GM12878 (cell line): ENCODE data around the gene LAMB1. TPM values are rescaled to one million over a fixed set of nuclear protein-coding genes. Genes with fewer than 3 reads are reported as not detected.

Experiments
- ATAC-seq: fragments of 200-7000 bp; cut with Tn5 transposase; 3 replicates; pipeline ENCODE4 v1.9.1; 2020; ENCODE audit warnings: mild to moderate bottlenecking, moderate library complexity
- BruUV-seq: library from RNA; stranded (reverse); fragments of 400-500 nt; replicated peaks from 2 replicates; lab custom pipeline; 2021; lab: Mats Ljungman, UMichigan
- CTCF ChIA-PET: fragments of 300-600 bp; sonication (Branson Sonifier 250); formaldehyde crosslinking; extraction: SDS; loops from one replicate; lab custom pipeline; 2021; ENCODE audit warnings: inconsistent platforms; lab: Yijun Ruan, JAX
- POLR2A ChIA-PET: fragments of 350-600 bp; formaldehyde crosslinking; extraction: SDS; loops from one replicate; lab custom pipeline; 2021; ENCODE audit warnings: inconsistent platforms; lab: Charles Lee
- RAD21 ChIA-PET: fragments of 300-600 bp; sonication (Branson Sonifier 250); formaldehyde crosslinking; loops from one replicate; lab custom pipeline; 2023; ENCODE audit warnings: antibody characterized with exemption; ENCODE audit not compliant: unreplicated experiment; lab: Charles Lee
- SMC1A ChIA-PET: fragments of 300-600 bp; sonication (Branson Sonifier 250); formaldehyde crosslinking; loops from one replicate; lab custom pipeline; 2023; ENCODE audit not compliant: unreplicated experiment, uncharacterized antibody; lab: Charles Lee
- DNase-seq: peaks from one replicate; pipeline ENCODE4 v3.0.0-alpha.2; 2011; ENCODE audit warnings: low read depth, low spot score
- FAIRE-seq: peaks from 3 replicates; lab custom pipeline; 2011; peaks lifted over from hg19 to GRCh38; lab: Jason Lieb, UNC
- H2AFZ ChIP-seq: 2 replicates; pipeline ENCODE4 v1.6.0; 2011; ENCODE audit warnings: low read depth, low read length, control low read depth; ENCODE audit not compliant: control insufficient read depth
- H3K27ac ChIP-seq: 2 replicates; pipeline ENCODE4 v1.5.1; 2011; ENCODE audit warnings: control low read depth; ENCODE audit not compliant: control insufficient read depth, insufficient read depth
- H3K27me3 ChIP-seq, 2 experiments: replicated peaks in 1 of 2; 2 replicates each; pipeline versions ENCODE4 v1.6.0 to v1.6.1; 2011; ENCODE audit warnings: low read length in 1 of 2; ENCODE audit not compliant: control insufficient read depth in 2 of 2, insufficient read depth in 2 of 2
- H3K36me3 ChIP-seq, 2 experiments: 2 replicates each; pipeline ENCODE4 v1.5.1; 2011; ENCODE audit warnings: low read length in 1 of 2; ENCODE audit not compliant: control insufficient read depth in 2 of 2, insufficient read depth in 2 of 2
- H3K4me1 ChIP-seq: 2 replicates; pipeline ENCODE4 v1.6.1; 2011; ENCODE audit warnings: mild to moderate bottlenecking, low read length, moderate library complexity, mixed read lengths; ENCODE audit not compliant: control insufficient read depth, insufficient read depth
- H3K4me2 ChIP-seq: 2 replicates; pipeline ENCODE4 v1.6.0; 2011; ENCODE audit warnings: control low read depth; ENCODE audit not compliant: control insufficient read depth, insufficient read depth
- H3K4me3 ChIP-seq: fragments of 200-600 bp; sonication (generic); 2 replicates; pipeline ENCODE4 v1.5.1; 2016
- H3K79me2 ChIP-seq: 2 replicates; pipeline ENCODE4 v1.6.0; 2011; ENCODE audit warnings: low read length; ENCODE audit not compliant: control insufficient read depth, insufficient read depth
- H3K9ac ChIP-seq: 2 replicates; pipeline ENCODE4 v1.8.0; 2011; ENCODE audit warnings: low read length, control low read depth, mixed read lengths; ENCODE audit not compliant: control insufficient read depth, insufficient read depth
- H3K9me3 ChIP-seq: replicated peaks from 3 replicates; pipeline ENCODE4 v1.5.1; 2011; ENCODE audit warnings: mild to moderate bottlenecking, low read length; ENCODE audit not compliant: control insufficient read depth, insufficient read depth
- H4K20me1 ChIP-seq: 2 replicates; pipeline ENCODE4 v1.6.0; 2011; ENCODE audit not compliant: control insufficient read depth, insufficient read depth
- ESRRA ChIP-seq: IDR thresholded peaks from 2 replicates; pipeline ENCODE4 v1.6.1; 2012; ENCODE audit warnings: mild to moderate bottlenecking, low read length, improper control_type of control experiment
- SUPT20H ChIP-seq: IDR thresholded peaks from 2 replicates; pipeline ENCODE4 v1.6.1; 2011; ENCODE audit warnings: low read depth, mild to moderate bottlenecking, low read length, moderate library complexity, borderline replicate concordance; ENCODE audit not compliant: control insufficient read depth
- ZBTB40 ChIP-seq: fragments of 450-650 bp; IDR thresholded peaks from 2 replicates; pipeline ENCODE4 v1.6.1; 2016; ENCODE audit warnings: mild to moderate bottlenecking, moderate library complexity, borderline replicate concordance
- in situ Hi-C: fragments of 300-500 bp; cut with MboI; formaldehyde crosslinking; loops from 9 replicates; pipeline ENCODE4 v1.14.3; 2018; ENCODE audit warnings: mixed read lengths
- intact Hi-C: fragments of 100-400 bp; cut with micrococcal nuclease; formaldehyde crosslinking; loops from one replicate; pipeline ENCODE4 v1.14.2; 2022; ENCODE audit not compliant: unreplicated experiment
- polyA plus RNA-seq, 11 experiments: library from polyadenylated mRNA; depleted of rRNA in 4 of 11; unstranded in 6 of 11; stranded (reverse) in 5 of 11; fragments of >200 nt; fragmentation: Nextera tagmentation in 4 of 11; fragmentation: Illumina TruSeq in 1 of 11; extraction: Ambion mirVana in 4 of 11; extraction: Trizol in 1 of 11; gene quantifications; 1 replicate in 1 of 11; 2 replicates in 10 of 11; pipeline versions ENCODE4 v1.2.1 to v1.2.3, GENCODE V29; 2011 to 2016; ENCODE audit warnings: inconsistent platforms in 2 of 11, missing spikeins in 2 of 11, low read depth in 1 of 11
- total RNA-seq, 4 experiments: library from RNA; depleted of rRNA in 3 of 4; stranded (reverse); fragments of >200 nt in 3 of 4; fragmentation: Illumina TruSeq in 1 of 4; extraction: Trizol in 1 of 4; gene quantifications; 2 replicates each; pipeline versions ENCODE4 v1.2.1 to v1.2.3, GENCODE V29; 2013 to 2021
- TF ChIP-seq, protein P1 (sequence below): IDR thresholded peaks from 2 replicates; pipeline ENCODE4 v1.6.1; 2012; ENCODE audit warnings: mild to moderate bottlenecking, low read depth, low read length

The LAMB1 gene
- total and polyA plus RNA-seq, 10 of the 15 experiments (the other 5 are each of a cell fraction or from before 2014, with no cell fraction given) = 0.05 to 2.2 (median 1.2) TPM; not detected in 4

DNA sequence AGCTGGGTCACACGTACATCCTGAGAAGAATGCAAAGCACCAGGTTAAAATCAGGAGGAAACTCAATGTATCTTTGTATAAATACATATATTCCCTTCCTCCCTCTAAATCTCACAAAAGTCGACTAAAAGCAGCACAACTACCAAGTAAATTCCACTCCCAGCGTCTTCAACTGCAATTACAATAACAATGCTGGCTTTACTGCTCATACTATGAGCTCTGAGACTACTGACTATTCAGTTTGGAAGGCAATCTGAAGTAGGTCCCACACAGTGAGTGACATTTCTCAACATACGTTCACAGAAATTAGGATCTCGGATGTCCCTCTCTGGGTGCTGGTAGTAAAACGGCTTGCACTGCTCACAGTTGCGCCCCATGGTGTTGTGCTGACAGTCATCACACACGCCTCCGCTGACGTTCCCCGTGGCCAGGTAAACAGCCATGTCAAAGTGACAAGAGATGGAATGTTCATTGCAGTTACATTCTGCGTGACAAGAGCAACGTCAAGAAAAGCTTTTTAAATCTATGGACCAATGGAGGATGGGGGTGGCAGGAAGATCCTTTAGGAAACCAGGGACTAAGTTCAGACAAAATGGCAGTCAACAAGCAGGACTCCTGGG lies 27.5 kb downstream of the LAMB1 start (continued):
- TF ChIP-seq ZBTB40 (no peak), ESRRA (no peak)

DNA sequence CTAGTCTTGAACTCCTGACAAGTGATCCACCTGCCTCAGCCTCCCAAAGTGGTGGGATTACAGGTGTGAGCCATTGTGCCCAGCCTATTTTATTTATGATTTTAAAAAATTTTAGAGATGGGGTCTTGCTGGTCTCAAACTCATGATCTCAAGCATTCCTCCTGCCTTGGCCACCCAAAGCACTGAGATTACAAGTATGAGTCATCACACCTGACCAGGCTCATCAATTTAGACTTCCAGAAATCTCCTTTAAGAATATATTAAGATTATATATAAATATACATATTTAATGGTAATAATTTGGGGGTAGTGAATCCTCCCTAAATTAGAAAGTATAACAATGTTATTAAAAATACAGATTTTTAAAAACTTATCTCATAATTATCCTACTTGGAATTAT lies 29.1 kb downstream of the LAMB1 start:
- no TSS peak for BruUV-seq
- SMC1A ChIA-PET = interaction anchor here (0.5 to 1.7 kb wide), 2 partner anchors 12 to 123 kb away, joined by 3 read pairs; no protein-coding TSS in a partner anchor

More for the DNA sequence above, 29.1 kb downstream of the LAMB1 start:
- Histone ChIP-seq H3K9ac (no peak overlapping the region), H3K27ac (no peak overlapping the region), H4K20me1 (no peaks in the 10 kb centered on the region), H3K4me1 (no peaks in the 10 kb centered on the region), H3K27me3 (no peaks in the 10 kb centered on the region; a peak in 1 of 4 replicates), H3K36me3 (no peaks in the 10 kb centered on the region), H2AFZ (no peak overlapping the region), H3K79me2 (no peaks in the 10 kb centered on the region), H3K4me3 (no peak overlapping the region), H3K9me3 (no peaks in the 10 kb centered on the region), H3K4me2 (no peak overlapping the region)
- POLR2A ChIA-PET = no interaction called here
- TF ChIP-seq SUPT20H = no peak
- TF ChIP-seq, protein P1, sequence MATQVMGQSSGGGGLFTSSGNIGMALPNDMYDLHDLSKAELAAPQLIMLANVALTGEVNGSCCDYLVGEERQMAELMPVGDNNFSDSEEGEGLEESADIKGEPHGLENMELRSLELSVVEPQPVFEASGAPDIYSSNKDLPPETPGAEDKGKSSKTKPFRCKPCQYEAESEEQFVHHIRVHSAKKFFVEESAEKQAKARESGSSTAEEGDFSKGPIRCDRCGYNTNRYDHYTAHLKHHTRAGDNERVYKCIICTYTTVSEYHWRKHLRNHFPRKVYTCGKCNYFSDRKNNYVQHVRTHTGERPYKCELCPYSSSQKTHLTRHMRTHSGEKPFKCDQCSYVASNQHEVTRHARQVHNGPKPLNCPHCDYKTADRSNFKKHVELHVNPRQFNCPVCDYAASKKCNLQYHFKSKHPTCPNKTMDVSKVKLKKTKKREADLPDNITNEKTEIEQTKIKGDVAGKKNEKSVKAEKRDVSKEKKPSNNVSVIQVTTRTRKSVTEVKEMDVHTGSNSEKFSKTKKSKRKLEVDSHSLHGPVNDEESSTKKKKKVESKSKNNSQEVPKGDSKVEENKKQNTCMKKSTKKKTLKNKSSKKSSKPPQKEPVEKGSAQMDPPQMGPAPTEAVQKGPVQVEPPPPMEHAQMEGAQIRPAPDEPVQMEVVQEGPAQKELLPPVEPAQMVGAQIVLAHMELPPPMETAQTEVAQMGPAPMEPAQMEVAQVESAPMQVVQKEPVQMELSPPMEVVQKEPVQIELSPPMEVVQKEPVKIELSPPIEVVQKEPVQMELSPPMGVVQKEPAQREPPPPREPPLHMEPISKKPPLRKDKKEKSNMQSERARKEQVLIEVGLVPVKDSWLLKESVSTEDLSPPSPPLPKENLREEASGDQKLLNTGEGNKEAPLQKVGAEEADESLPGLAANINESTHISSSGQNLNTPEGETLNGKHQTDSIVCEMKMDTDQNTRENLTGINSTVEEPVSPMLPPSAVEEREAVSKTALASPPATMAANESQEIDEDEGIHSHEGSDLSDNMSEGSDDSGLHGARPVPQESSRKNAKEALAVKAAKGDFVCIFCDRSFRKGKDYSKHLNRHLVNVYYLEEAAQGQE = no peak
- intact Hi-C loops (no loop called here), in situ Hi-C loops (no loop called here)
- no peak for DNase-seq
- CTCF ChIA-PET = interaction anchor here (0.7 kb wide), 1 partner anchor 8 kb away, joined by 3 read pairs; no protein-coding TSS in a partner anchor
- RAD21 ChIA-PET = no interaction called here
- no peak for FAIRE-seq
- no peak for ATAC-seq
